Sciatic nerve (tissue), 2 donors: Measurements from ENCODE around the gene IKBKE. TPM values are rescaled to one million over a fixed set of nuclear protein-coding genes. Genes with fewer than 3 reads are reported as not detected.

Experiments used
- ATAC-seq: fragments of 200-7000 bp; cut with Tn5 transposase; one replicate; pipeline ENCODE4 v1.9.1; 2020; ENCODE audit warnings: mild to moderate bottlenecking, moderate library complexity
- DNase-seq: peaks from one replicate; pipeline ENCODE4 v3.0.0-alpha.2; 2020; ENCODE audit warnings: low spot score
- intact Hi-C: fragments of 100-400 bp; cut with DNase I; formaldehyde crosslinking; loops from one replicate; pipeline ENCODE4 v1.14.2; 2022
- total RNA-seq: library from RNA; stranded (reverse); fragmentation: NEBNext Ultra II Directional; extraction: Animal tissue kit (Norgen Biotek cat#: 25700); gene quantifications from one replicate; pipeline ENCODE4 v1.2.1, GENCODE V29; 2021
- donor health status: DM: no; HTN: no; CAD: no.
- donor health status: DM: no; HTN: no; CAD: no.

IKBKE gene
- total RNA-seq, 1 donor from 2014 or later = 4.1 TPM

DNA sequence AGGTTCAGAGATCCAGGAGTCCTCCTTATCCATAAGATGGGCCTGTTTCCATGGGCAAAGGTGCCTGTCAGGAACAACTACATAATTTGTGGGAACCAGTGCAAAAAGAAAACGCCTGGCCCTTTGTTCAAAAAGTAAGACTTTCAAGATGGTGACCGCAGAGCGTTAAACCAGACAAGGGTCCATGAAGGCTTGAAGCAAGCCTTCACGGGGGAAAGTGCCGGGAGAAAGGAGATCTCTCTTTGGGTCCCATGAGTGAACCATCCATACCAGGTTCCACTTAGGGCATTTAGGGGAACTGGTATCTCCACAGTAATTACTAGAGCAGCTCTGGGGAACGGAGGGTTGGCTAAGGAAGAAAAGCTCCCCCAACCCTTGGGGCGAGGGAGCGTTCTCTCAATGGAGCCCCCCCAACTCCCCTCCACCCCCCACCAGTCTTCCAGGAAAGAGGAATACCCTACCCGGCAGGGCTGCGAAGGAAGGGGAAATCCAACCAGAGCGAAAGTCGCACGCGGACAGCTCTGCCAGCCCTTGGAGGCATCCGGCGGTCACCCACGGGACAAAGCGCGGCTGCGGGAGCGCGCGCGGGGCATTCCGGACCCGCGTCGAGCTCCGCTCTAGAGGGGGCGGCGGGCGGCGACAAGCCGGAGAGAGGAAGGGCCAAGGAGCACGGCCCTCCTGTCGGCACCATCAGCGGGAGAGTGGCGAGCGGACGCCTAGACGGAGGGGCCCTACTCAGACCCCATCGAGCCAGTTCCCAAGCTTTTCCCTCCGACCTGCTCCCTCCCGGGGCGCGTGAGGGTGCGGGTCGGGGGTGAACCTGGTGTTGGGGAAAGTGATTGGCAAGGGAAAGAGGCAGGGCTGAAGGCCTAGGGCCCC lies 36.4 kb downstream of the IKBKE start:
- no peak for DNase-seq
- intact Hi-C loops = no loop called here
- peak; percentile 37 for ATAC-seq

GRCh38 chr1:206507284-206508129 lies 37.2 kb downstream of the IKBKE start, which contains the start of gene RASSF5:
Gene RASSF5 (plus strand): TSS chr1:206507531. CDS start chr1:206507603, 72 bp downstream.
- peak; percentile 90 for DNase-seq
- peak; percentile 87 for ATAC-seq
- intact Hi-C loops = no loop called here

- ATAC-seq (peak; percentile 2), DNase-seq (no peak)
- intact Hi-C loops = no loop called here
Observed at GRCh38 chr1:206508130-206508889, 38.0 kb downstream of the IKBKE start.

- DNase-seq (no peak), ATAC-seq (peak; percentile 18)
- intact Hi-C loops = no loop called here
Observed at GRCh38 chr1:206508956-206509355, 38.7 kb downstream of the IKBKE start.

- intact Hi-C loops = no loop called here
- ATAC-seq = no peak
- DNase-seq = no peak
Observed at GRCh38 chr1:206509612-206510257, 39.5 kb downstream of the IKBKE start.

- ATAC-seq (no peak), DNase-seq (no peak)
- intact Hi-C loops = no loop called here
Observed at GRCh38 chr1:206510371-206510770, 40.1 kb downstream of the IKBKE start.

DNA sequence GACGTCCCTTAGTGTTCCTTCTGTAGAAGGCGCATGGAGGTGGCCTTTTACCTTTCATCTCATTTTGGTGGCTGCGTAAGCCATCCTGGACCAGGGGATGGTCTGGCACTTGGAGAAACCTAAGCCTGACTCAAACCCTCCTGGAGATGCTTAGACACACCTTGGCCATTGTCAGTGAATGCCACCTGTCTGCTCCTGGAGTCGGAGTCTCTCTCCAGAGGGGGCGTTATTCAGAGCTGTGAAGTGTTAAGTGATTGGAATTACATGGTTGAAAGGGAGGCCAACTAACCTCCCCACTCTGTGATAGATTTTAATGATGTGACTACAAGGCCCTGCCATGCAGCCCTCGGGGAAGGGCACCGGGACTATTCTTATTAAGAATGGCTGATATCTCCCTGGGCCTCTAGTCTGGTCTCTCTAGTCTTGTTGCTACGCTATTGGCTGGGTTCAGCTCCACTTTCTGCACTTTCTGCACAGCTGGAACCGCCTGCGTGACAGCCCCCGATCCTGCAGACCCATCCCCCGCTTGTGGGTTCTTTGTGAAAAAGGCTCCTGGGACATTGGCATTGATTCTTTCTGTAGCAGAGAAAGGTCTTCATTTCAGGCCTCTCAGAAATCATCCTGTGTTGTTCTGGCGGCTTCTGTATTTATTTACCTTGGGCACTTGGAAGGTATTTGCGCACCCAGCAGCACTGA lies 41.2 kb downstream of the IKBKE start:
- DNase-seq (no peak), ATAC-seq (no peak)
- intact Hi-C loops = no loop called here

GRCh38 chr1:206512058-206512850 lies 42.0 kb downstream of the IKBKE start:
- ATAC-seq (no peak), DNase-seq (no peak)
- intact Hi-C loops = no loop called here

DNA sequence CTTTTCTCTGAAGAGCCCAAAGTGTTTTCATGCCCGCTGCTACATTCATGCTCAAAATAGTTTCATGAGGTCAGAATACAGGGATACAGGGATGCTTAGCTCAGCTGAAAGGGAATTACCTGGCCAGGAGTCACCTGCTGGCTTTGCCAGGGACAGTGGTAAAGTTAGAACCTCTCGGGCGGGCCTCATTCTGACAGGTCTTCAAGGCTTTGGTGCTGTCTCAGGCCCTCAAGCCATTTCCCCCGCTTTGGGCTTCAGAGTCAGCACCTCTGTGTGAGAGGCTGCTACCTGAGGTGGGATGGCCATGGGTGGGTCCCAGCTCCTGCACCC lies 42.5 kb downstream of the IKBKE start:
- DNase-seq = no peak
- intact Hi-C loops = no loop called here
- no peak for ATAC-seq

GRCh38 chr1:206513312-206514111 lies 43.2 kb downstream of the IKBKE start:
- peak; percentile 89 for DNase-seq
- peak; percentile 91 for ATAC-seq
- intact Hi-C loops = no loop called here

- intact Hi-C loops = no loop called here
- DNase-seq = no peak
- peak; percentile 69 for ATAC-seq
Observed at GRCh38 chr1:206514813-206515387, 44.6 kb downstream of the IKBKE start.

GRCh38 chr1:206516728-206516990 lies 46.4 kb downstream of the IKBKE start:
- ATAC-seq = no peak
- intact Hi-C loops = no loop called here

GRCh38 chr1:206517784-206518183 lies 47.5 kb downstream of the IKBKE start:
- intact Hi-C loops = no loop called here
- ATAC-seq (no peak), DNase-seq (no peak)

More at GRCh38 chr1:206516728-206516990, 46.4 kb downstream of the IKBKE start:
- no peak for DNase-seq

GRCh38 chr1:206518206-206518605 lies 47.9 kb downstream of the IKBKE start:
- ATAC-seq (no peak), DNase-seq (no peak)
- intact Hi-C loops = no loop called here

- ATAC-seq (no peak), DNase-seq (no peak)
- intact Hi-C loops = no loop called here
Observed at GRCh38 chr1:206518743-206519142, 48.5 kb downstream of the IKBKE start.

GRCh38 chr1:206521127-206521526 lies 50.9 kb downstream of the IKBKE start:
- DNase-seq (no peak), ATAC-seq (no peak)
- intact Hi-C loops = no loop called here
